MCF 10A (cell line): ENCODE data around the gene SLC38A3. TPM values are rescaled to one million over a fixed set of nuclear protein-coding genes. Genes with fewer than 3 reads are reported as not detected.

Source experiments
- BruUV-seq: library from RNA; stranded (reverse); fragments of 400-500 nt; replicated peaks from 2 replicates; lab custom pipeline; 2021; lab: Mats Ljungman, UMichigan
- CTCF ChIA-PET: fragments of 300-600 bp; sonication (Branson Sonifier 250); formaldehyde crosslinking; extraction: SDS; loops from one replicate; lab custom pipeline; 2021; ENCODE audit warnings: antibody characterized with exemption, inconsistent platforms; lab: Yijun Ruan, JAX
- POLR2A ChIA-PET: fragments of 300-600, 350-650 bp; sonication (Branson Sonifier 250); formaldehyde crosslinking; extraction: SDS; loops from one replicate; lab custom pipeline; 2020; ENCODE audit warnings: antibody characterized with exemption, inconsistent platforms; lab: Yijun Ruan, JAX
- DNase-seq: peaks from one replicate; pipeline ENCODE4 v3.0.0-alpha.2; 2018; ENCODE audit not compliant: unreplicated experiment
- H3K27ac Mint-ChIP-seq: one replicate; pipeline ENCODE4 v1.8.0; 2022; ENCODE audit warnings: mild to moderate bottlenecking, low read depth, mixed read lengths; ENCODE audit not compliant: unreplicated experiment
- H3K27me3 Mint-ChIP-seq: one replicate; pipeline ENCODE4 v1.8.0; 2022; ENCODE audit warnings: mixed read lengths; ENCODE audit not compliant: insufficient read depth, unreplicated experiment
- H3K36me3 Mint-ChIP-seq: one replicate; pipeline ENCODE4 v1.8.0; 2022; ENCODE audit warnings: mild to moderate bottlenecking, moderate library complexity, mixed read lengths; ENCODE audit not compliant: insufficient read depth, unreplicated experiment
- H3K4me1 Mint-ChIP-seq: one replicate; pipeline ENCODE4 v1.8.0; 2022; ENCODE audit warnings: mixed read lengths; ENCODE audit not compliant: insufficient read depth, unreplicated experiment
- H3K4me3 Mint-ChIP-seq: one replicate; pipeline ENCODE4 v1.8.0; 2022; ENCODE audit warnings: mild to moderate bottlenecking, moderate library complexity, mixed read lengths; ENCODE audit not compliant: unreplicated experiment
- H3K9me3 Mint-ChIP-seq: one replicate; pipeline ENCODE4 v1.8.0; 2022; ENCODE audit warnings: mixed read lengths; ENCODE audit not compliant: unreplicated experiment
- intact Hi-C: fragments of 100-400 bp; cut with micrococcal nuclease; formaldehyde crosslinking; loops from 2 replicates; pipeline ENCODE4 v1.14.1; 2022
- total RNA-seq: library from RNA; stranded (reverse); gene quantifications from 2 replicates; pipeline ENCODE4 v1.2.3, GENCODE V29; 2022
- TF ChIP-seq, protein P1 (sequence below): fragments of 200-600 bp; IDR thresholded peaks from one replicate; pipeline ENCODE4 v1.8.0; 2022; ENCODE audit warnings: antibody characterized with exemption, mild to moderate bottlenecking; ENCODE audit not compliant: unreplicated experiment

Gene SLC38A3
- total RNA-seq, 1 experiment from 2014 or later: not detected

DNA sequence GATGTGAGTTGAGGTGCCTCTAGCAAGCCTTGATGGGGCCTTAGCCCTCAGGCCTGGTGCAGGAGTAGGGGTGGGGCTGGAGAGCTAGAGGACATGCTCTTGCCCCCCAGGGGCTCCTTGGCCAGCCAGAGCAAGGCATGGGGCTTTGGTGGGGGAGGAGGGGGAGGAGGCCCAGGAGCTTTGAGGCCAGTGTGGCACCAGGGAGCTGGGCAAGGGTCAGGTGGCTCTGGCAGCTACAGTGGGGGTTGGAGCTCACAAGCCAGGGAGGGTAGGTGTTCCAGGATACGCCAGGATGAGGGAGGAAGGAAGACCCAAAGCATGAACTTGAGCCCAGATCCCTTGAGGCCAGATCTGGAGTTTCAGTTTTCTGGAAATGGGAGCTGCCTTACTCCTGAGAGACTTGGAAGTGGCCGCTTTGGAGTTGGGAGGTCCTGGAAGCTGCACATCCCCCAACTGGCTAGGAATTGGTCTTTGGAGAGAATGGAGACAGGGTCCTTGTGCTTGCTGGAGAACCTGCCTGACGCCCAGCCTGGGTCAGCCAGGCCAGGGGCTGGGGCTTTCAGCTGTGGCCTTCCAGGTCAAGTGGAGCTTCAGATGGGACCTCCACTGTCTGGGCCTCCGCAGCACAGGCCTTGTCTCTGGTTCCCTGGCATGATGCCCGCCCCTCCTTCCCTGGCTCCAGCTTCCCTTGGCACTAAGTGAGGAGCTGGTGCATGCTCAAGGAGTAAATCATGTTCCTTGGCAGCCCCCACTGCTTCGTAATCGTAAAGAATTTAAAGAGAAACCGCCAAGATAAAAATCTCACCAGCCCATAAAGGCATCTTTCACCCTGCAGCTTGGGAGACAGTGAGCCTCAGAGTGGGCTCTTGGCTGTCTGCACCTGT, 41.3 kb upstream of the SLC38A3 start:
- DNase-seq: peak; percentile 98
- intact Hi-C loops: no loop called here
- Mint-ChIP-seq H3K9me3 (no peaks in the 10 kb centered on the region), H3K27me3 (no peaks in the 10 kb centered on the region), H3K36me3 (peaks cover 35% of the 10 kb centered on the region), H3K4me3 (peak overlapping the region; percentile 57), H3K27ac (peak overlapping the region; percentile 66), H3K4me1 (peaks cover 85% of the 10 kb centered on the region)
- TF ChIP-seq, protein P1, sequence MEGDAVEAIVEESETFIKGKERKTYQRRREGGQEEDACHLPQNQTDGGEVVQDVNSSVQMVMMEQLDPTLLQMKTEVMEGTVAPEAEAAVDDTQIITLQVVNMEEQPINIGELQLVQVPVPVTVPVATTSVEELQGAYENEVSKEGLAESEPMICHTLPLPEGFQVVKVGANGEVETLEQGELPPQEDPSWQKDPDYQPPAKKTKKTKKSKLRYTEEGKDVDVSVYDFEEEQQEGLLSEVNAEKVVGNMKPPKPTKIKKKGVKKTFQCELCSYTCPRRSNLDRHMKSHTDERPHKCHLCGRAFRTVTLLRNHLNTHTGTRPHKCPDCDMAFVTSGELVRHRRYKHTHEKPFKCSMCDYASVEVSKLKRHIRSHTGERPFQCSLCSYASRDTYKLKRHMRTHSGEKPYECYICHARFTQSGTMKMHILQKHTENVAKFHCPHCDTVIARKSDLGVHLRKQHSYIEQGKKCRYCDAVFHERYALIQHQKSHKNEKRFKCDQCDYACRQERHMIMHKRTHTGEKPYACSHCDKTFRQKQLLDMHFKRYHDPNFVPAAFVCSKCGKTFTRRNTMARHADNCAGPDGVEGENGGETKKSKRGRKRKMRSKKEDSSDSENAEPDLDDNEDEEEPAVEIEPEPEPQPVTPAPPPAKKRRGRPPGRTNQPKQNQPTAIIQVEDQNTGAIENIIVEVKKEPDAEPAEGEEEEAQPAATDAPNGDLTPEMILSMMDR: no peak
- CTCF ChIA-PET: interaction anchor here (0.6 to 3.9 kb wide), 10 partner anchors 13 to 363 kb away, joined by 3 to 23 read pairs (median 4); no protein-coding TSS in a partner anchor
- no TSS peak for BruUV-seq
- POLR2A ChIA-PET: interaction anchor here (0.8 to 3.1 kb wide), 8 partner anchors 8 to 129 kb away, joined by 3 to 44 read pairs (median 4); partner anchors contain the start of genes GNAT1 and IFRD2

DNA sequence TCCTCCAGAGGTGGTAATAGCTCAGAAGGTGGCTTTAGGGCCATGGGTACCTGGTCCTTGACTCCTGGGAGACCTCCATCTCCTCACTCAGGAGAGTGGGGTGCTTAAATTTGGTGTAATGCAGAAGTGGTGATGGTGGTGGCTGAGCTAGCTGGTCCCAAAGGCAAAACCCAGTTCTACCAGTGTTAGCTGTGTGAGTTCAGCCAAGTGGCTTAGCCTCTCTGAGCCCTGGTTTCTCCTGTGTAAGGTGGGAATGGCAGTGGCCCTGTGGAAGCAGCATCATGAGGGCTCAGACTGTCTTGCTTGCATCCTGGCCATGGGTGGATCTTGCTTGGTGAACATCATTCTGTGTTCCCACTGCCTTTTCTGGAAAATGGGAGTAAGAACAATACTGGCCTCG, 40.6 kb upstream of the SLC38A3 start:
- ChIA-PET POLR2A (interaction anchor here (0.7 to 3.1 kb wide), 9 partner anchors 8 to 1335 kb away, joined by 3 to 44 read pairs (median 4); partner anchors contain the start of genes DCAF1, GNAT1 and IFRD2), CTCF (interaction anchor here (0.8 to 3.9 kb wide), 8 partner anchors 14 to 110 kb away, joined by 3 to 23 read pairs (median 4); no protein-coding TSS in a partner anchor)
- intact Hi-C loops: no loop called here
- Mint-ChIP-seq H3K36me3 (peaks cover 35% of the 10 kb centered on the region), H3K9me3 (no peaks in the 10 kb centered on the region), H3K4me3 (peak overlapping the region; percentile 57), H3K27me3 (no peaks in the 10 kb centered on the region), H3K4me1 (peaks cover 79% of the 10 kb centered on the region), H3K27ac (peak overlapping the region; percentile 82)
- TF ChIP-seq, protein P1: no peak
- BruUV-seq: no TSS peak
- DNase-seq: no peak

DNA sequence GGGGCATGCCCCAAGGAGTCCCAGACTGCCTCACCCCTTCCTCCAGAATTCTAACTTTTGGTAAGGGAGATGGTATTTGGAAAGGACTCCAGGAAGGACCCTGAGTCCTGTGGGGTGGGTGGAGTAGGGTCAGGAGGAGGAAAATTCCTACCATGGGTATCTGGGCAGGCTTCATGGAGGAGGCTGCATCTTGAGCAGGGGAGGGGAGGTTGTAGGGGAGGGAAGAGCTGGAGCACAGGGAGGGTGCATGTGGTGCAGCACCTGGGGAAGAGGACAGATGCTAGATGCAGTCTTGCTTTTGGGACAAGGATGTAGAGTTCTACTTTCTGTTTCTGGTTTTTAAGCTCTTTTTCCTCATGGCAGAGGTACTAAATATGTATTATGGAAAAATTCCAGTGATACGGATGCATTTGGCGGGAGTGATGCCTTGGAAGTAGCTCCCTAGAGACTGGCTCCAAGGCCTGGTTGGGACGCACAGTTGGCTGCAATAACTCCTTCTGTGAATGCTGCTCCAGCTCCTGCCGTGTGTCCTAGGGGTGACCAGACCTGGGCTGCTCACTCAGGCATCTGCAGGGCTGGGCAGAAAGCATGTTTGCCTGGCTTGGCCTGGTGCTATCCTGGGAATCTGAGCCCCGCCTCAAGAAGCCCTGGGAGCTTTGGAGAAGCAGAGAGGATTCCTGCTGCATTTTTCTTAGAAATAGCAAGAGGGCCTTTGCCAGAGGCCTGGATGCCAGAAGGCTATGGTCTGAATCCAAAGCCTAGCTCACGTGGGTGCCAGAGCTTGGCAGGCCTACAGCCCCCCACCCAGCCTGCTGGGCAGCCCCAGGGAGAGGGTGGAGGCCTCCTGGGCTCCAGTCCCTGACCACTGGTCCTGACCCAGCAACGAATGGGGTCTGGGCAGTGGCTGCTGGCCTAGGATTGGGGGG, 39.8 kb upstream of the SLC38A3 start:
- CTCF ChIA-PET: interaction anchor here (0.6 to 3.9 kb wide), 10 partner anchors 8 to 82 kb away, joined by 3 to 23 read pairs (median 4); no protein-coding TSS in a partner anchor
- peak; percentile 53 for DNase-seq

More for the DNA sequence above, 39.8 kb upstream of the SLC38A3 start:
- Mint-ChIP-seq H3K27me3 (no peaks in the 10 kb centered on the region), H3K27ac (peak overlapping the region; percentile 82), H3K36me3 (peaks cover 29% of the 10 kb centered on the region), H3K4me1 (peaks cover 77% of the 10 kb centered on the region), H3K4me3 (peak overlapping the region; percentile 57), H3K9me3 (no peaks in the 10 kb centered on the region)
- POLR2A ChIA-PET: interaction anchor here (0.5 to 3.1 kb wide), 14 partner anchors 7 to 1334 kb away, joined by 3 to 44 read pairs (median 4); partner anchors contain the start of gene DCAF1
- no TSS peak for BruUV-seq
- intact Hi-C loops: no loop called here
- TF ChIP-seq, protein P1: no peak
